A204.1 (cell line): ENCODE data around the gene COL1A2.

Experiments
- FAIRE-seq: peaks from 2 replicates; lab custom pipeline; 2012; peaks lifted over from hg19 to GRCh38; lab: Jason Lieb, UNC

COL1A2 gene

DNA sequence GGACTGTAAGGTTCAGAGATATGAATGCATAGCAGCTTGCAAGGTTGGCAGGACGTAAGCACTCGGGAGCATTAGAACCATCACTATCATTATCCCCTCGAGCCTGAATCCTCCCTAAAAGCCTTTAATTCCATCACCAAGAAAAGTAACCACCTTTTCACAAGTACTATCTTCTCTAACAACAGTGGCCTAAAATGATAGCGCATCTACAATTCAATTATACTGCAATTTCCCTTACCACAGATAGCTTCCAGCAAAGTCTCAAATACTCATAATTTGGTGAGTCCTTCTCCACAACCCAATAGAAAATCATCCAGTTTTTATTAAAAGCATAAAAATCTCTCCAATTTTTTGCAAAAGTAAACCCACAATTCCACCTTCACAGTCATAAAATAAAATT is 42.0 kb downstream of the COL1A2 start:
- FAIRE-seq: no peak

DNA sequence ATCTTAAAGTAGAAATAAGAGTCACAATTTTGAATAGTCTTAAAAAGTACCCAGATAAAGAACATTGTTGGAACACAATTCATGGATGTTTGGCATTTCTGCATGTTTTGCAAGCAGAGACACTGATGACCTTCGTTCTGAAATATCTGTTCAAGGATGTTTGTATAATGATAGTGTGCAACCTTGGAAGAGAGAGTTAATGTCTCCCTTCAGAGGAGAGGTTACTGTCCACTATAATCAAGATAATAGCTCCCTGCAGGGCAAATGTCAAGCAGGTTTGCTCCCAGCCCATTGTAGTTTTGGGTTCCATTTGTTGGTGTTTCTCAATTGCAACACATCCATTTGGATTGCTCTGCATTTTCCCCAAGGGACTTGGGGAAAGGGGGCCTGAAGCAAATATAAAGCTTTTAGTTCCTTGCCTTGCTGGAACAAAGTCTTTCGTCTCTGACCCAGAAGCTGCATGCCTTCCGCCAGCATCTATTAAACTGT is 45.2 kb downstream of the COL1A2 start:
- FAIRE-seq: no peak

DNA sequence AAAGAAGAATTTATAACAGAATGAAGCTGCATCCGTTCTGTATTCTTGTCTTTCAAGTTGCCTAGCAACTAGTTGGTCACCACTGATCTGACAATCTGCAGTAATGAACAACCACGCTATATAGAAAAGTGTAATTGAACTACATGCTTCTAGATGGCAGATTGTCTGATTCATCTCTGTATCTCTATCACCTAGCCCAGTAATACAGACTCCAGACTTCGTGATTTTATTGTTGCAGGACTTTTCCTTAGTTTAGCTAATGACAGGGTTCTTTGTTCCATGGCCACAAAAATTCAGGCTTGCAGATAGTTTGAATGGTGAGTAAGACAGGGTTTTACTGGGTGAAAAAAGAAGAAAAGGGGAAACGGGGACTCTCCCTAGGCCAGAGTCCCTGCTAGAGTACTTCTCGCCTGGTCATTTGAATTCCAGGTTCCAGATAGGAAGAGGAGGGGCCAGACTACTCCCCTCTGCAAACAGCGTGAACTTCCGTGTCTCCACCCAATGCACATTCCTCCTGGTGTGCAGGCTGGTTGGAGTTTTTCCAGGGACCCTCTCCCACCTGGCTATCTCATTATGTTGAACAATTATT is 45.9 kb downstream of the COL1A2 start:
- no peak for FAIRE-seq

DNA sequence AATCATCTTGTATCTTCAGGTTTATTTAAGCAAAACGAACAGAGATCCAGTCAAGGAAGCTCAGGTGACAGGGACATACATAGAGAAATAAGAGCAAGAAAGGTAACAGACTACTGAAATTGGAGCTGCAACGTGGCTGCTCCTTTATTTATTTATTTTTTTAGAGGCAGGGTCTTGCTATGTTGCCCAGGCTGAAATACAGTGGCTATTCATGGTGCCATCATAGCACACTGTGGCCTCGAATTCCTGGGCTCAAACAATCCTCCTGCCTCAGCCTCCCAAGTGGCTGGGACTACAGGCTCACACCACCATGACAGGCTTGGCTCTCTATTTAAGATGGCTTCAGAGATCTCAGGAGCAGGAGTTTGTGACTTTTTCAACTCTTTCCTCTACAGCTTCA is 46.4 kb downstream of the COL1A2 start:
- FAIRE-seq: no peak

GRCh38 chr7:94442639-94443038 is 47.9 kb downstream of the COL1A2 start:
- no peak for FAIRE-seq

- no peak for FAIRE-seq
Measured at GRCh38 chr7:94444813-94445212, 50.1 kb downstream of the COL1A2 start.

GRCh38 chr7:94445696-94446194 is 51.0 kb downstream of the COL1A2 start:
- no peak for FAIRE-seq

DNA sequence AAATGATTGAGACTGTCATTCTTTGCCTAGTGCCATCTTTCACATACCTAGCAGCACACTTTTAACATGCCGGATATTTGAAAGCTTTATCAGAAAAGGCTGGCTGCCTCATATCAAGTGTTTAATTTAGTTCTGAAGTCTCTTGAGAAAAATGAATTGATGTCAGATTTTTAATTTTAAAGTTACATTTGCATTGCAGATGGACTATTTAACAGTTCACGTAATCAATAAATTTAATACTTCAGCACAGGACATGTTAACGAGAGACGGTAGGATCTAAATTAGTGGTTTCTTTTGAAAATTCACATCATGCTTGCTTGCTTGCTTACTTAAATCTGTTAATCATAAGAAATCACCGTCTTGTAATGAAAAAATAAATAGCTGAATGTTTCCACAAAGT is 51.6 kb downstream of the COL1A2 start:
- no peak for FAIRE-seq

DNA sequence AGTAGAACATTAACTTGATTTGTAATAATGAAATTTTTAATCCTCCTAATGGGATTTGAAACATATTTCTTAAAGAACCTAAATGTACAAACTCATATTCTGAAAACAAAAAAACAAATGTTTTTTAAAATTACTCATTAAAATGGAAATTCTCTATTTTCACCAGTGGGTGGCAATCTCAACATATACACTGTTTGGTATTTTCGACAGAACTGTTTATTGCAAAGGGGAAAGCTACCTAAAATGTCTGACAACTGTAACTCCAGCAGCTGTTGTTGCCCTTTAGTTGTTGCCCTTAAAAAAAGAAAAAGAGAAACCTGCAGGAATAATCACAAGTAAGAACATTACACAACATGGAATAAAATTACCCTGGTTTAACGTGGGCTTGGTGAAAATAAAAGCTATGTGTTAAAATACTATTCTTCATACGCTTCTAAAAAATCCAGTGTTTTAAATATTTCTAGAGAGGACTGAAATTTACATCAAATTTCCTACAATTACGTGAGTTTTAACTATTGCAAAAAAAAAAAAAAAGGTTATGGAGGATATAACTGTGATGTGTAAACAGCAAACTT is 54.5 kb downstream of the COL1A2 start:
- FAIRE-seq: peak; percentile 99

DNA sequence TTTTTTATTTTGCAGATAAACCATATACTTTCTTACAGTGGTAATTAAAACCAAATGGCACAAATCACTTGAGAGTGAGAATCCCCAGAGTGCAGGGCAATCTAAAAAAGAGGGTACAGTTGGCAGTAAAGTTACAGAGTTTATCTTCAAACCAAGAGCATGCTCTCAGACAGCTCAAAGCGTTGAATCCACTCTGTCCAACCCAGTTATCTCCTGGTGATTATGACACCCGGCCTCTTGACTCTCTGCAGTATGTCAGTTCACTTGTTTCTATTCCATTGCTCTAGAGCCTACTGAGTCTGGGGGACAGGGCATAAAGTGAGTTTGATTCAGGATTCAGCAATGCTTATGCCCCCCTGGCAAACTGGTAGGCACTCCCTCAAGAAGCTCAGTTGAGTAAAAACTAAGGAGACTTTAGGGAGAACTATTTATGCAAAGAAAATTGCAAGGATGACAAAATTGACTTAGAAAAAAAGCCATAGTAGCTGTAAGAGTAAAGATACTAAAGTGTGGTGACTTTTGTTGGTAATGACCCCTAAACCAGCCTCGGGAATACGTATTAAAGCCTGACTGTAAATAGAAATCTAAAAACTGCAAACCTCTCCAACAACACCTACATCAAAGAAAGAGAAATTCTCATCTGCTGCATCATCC is 55.5 kb downstream of the COL1A2 start:
- FAIRE-seq: no peak

DNA sequence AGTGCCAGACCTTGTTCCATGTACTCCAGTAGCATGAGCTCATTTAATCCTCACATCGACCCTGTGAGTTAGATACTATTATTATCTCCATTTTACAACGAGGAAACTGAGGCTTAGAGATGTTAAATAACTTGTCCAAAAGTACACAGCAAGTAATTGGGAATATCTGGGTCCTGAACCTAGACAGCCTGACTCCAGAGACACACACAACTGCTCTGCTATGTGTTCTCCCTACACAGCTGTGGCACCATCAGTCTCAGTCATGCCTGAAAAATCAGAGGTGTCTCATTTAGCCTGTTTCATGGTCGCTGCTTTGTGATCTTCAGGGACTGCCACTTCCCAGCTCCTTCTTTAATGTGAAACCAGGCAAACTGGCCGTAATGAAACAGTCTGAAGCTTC is 56.5 kb downstream of the COL1A2 start:
- FAIRE-seq: no peak

- no peak for FAIRE-seq
Measured at GRCh38 chr7:94452239-94452638, 57.5 kb downstream of the COL1A2 start.

- no peak for FAIRE-seq
Measured at GRCh38 chr7:94453898-94454297, 59.2 kb downstream of the COL1A2 start.

DNA sequence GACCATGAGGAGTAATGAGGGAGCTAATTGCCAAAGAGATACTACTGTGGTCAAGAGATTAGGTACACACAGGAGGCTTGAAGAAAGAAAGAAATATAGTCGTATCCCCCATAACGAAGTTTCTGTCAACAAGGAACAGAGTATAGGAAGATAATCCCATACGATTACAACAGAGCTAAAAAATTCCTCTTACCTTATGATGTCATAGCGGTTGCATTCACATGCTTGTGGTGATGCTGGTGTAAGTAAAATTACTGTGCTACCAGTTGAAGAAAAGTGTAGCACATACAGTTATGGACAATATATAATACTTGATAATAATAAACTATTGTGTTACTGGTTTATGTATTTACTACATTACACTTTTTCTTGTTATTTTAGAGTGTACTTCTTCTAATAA is 63.3 kb downstream of the COL1A2 start:
- FAIRE-seq: no peak

GRCh38 chr7:94466516-94466915 is 71.8 kb downstream of the COL1A2 start:
- FAIRE-seq: no peak

GRCh38 chr7:94471604-94472003 is 76.9 kb downstream of the COL1A2 start:
- no peak for FAIRE-seq

DNA sequence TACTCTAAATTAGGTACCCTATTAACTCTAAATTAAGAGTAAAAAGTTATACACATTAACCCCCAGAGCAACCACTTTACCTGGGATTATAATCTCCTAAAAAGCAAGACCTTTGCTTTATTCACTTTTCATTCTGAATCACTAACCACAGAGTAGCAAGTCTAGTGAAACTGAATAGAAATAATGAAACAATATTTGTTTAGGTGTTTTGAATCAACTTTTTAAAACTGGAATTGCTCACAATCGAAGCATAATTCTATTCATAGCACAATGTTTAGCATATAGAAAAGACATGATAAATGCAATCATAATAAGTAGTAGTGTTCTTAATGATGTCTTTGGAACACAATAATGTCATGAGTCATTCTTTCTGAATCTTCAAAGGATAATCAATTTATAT is 77.9 kb downstream of the COL1A2 start:
- no peak for FAIRE-seq

DNA sequence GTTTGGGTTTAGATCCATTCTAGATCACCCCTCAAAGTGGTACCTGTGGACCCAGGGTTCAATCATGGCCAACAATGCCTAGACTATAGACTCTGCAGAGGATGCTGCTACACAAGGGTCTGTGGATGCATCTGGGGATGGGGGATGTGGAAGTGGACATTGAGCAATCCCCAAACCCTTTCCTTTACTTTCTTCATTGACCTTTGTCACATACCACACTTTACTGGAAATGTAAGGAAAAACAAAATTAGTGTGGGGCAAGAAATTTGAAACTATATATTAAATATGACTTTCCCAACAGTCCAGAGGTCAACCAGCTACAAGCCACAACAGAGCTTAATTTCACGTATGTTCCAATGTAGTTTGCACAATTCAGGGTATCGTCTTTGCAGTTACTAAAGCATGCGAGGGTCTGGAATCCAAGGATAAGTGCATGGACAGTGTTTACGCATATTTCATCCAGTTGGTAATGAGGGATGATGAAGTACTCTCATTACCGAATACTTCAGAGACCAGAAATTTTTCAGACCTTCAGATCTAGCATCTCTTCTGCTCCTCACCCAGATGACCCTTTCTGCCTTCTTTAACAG is 81.7 kb downstream of the COL1A2 start:
- FAIRE-seq: no peak

DNA sequence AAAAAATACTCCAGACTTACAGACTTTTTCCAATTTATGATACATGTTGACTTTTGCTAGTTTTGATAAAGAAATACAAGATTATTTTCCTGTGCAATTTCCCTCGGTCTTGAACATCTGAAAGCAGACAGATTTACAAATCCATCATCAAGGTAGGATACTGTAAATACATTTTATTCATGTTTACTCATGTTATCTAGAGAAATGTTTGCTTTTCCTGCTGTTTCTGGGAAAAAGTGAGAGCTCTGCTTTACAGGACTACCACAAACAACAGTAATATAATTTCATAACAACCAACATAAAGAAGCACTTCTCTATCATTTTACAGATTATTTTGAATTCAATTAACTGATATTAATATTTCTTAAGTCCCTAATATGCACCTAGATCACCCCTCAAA is 83.2 kb downstream of the COL1A2 start:
- no peak for FAIRE-seq

- no peak for FAIRE-seq
Measured at GRCh38 chr7:94478648-94479214, 84.0 kb downstream of the COL1A2 start.
